HUDEP-2 (cell line): Measurements from ENCODE around the gene OR2K2.
A peak's percentile ranks its signal among the peaks of the same experiment; 100 is the strongest.
"Not testable (repeated sequence)": the region's sequence is repeated elsewhere in the genome, so short reads cannot be mapped to it uniquely, and the experiment has no call there.

ENCODE experiments used
- DNase-seq, 76 experiments: peaks; one replicate each; lab custom pipeline; 2025; ENCODE audit not compliant: unreplicated experiment in 76 of 76; lab: John Stamatoyannopoulos, UW

The OR2K2 gene

GRCh38 chr9:111330124-111330523 is at the start of gene OR2K2:
TSS of gene OR2K2 (minus strand) at chr9:111330224. CDS start at chr9:111328433, 1,791 bp downstream.
- no peak for DNase-seq

DNA sequence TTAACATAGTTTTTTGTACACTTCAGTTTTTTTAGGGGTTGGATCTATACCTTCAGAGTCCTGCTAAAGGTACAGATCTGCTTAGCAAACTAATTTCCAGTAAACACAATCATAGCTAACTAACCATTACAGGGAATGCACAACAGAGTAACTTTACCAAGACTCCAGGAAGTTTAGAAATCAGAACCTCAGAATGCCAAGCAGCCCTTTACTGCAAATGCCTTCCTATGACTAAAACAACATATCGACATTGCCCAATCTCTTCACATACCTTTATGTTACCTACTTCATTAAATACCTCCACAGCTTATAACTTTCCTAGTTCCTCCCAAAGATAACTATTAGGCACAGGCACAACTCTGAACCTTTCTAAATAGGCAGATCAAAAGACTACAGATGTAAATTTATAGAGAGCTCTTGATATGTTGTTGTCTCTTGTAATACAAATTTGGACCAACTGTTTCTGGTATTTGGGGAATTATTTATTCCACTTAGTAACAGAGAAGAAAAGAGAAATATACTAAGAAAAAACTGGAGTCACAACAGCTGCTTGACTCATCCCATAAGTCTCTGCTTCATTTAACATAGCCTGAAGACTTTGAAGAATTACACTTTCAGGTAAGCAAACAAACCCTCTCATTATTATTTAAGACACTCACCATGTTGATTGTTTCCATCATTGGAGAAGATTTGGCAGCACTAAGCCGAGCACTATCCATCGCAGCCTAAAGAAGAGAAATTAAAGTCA is 46.0 kb upstream of the OR2K2 start:
- DNase-seq: no peak

- DNase-seq: no peak
Observed at GRCh38 chr9:111375062-111375461, 45.0 kb upstream of the OR2K2 start.

- DNase-seq: no peak
Observed at GRCh38 chr9:111372297-111372696, 42.3 kb upstream of the OR2K2 start.

GRCh38 chr9:111366978-111367377 is 37.0 kb upstream of the OR2K2 start:
- no peak for DNase-seq

DNA sequence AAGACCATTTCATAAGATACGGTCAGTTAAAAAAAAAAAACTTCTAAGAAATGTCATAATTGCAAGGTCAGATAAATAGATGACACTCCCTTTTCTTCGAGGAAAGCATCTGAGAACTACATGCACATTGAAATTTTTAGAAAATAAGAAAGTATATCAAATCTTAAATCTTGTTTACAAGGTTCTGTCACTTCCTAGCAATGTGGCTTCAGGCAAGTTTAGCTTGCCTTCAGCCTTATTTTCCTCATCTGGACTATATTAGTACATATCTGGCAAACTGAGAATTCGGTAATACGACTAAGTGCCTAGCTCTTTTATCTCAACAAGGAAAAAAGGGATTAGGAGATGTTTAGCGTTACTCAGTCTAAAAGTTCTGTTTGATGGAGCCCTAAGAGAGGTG is 32.5 kb upstream of the OR2K2 start:
- peak in 5 of 76 experiments; percentile 5 to 69 (median 20) for DNase-seq

DNA sequence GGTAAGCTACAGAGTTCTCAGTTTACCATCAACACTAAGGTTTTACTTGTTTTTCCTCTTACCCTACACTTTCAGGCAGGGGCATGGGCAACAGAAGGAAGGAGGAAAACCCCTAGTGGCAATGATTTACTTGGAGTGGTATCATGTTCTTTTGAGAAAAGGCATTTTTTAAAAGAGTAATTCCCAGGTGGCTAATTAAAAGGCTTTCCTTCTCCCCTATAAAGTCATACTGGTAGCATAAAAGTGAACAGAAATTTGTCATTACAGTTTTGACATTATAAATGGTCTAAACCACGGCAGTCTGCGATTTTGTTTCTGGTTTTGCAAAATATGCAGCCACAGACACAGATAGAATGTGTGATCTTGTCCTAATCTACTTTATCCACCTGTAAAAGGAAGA is 30.9 kb upstream of the OR2K2 start:
- DNase-seq: no peak

- peak in 1 of 76 experiments; percentile 6 for DNase-seq
Observed at GRCh38 chr9:111356481-111357244, 26.6 kb upstream of the OR2K2 start.

- DNase-seq: no peak
Observed at GRCh38 chr9:111352545-111352944, 22.5 kb upstream of the OR2K2 start.

GRCh38 chr9:111350556-111350955 is 20.5 kb upstream of the OR2K2 start:
- DNase-seq: no peak

DNA sequence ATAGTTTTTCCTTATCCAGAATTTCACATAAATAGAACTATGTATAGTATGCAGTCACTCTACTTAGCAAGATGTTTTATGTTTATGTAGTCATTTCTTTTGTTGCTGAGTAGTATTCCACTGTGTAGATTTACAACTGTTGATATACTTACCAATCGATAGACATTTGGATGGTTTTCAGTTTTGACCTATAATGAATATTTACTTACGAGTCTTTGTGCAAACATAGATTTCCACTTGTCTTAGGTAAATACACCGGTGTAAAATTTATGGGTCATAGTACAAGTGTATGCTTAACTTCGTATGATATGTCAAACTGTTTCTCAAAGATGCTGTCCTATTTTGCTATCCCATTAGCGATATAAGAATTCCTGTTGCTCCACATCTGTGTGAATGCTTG is 19.7 kb upstream of the OR2K2 start:
- DNase-seq: no peak

GRCh38 chr9:111348821-111349271 is 18.8 kb upstream of the OR2K2 start:
- no peak for DNase-seq

DNA sequence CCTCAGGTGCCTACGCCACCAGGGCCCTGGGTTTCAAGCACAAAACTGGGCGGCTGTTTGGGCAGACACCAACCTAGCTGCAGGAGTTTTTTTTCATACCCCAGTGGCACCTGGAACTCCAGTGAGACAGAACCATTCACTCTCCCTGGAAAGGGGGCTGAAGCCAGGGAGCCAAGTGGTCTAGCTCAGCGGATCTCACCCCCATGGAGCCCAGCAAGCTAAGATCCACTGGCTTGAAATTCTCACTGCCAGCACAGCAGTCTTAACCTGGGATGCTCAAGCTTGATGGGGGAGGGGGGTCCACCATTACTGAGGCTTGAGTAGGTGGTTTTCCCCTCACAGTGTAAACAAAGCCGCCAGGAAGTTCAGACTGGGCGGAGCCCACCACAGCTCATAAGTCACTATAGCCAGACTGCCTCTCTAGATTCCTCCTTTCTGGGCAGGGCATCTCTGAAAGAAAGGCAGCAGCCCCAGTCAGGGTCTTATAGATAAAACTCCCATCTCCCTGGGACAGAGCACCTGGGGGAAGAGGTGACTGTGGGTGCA is 4.4 kb upstream of the OR2K2 start:
- not testable (repeated sequence) for DNase-seq

- no peak for DNase-seq
Observed at GRCh38 chr9:111320631-111321030, 9.4 kb downstream of the OR2K2 start.

DNA sequence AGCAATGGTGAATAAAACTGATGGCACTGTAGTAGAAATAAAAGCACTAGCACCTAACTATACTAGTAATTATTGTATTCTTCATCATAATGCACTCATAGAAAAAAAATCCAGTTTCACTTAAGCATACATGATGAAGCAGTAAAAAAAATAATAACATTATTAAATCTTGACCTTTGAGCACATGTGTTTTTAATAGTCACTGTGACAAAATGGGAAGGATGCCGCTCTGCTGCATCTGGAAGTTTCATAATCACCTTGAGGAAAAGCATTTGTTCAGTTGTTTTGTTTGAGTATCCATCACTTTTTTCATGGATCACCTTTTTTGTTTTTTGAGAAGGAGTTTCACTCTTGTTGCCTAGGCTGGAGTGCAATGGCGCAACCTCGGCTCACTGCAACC is 13.2 kb downstream of the OR2K2 start:
- DNase-seq: no peak

- no peak for DNase-seq
Observed at GRCh38 chr9:111305914-111306313, 24.1 kb downstream of the OR2K2 start.

- DNase-seq: not testable (repeated sequence)
Observed at GRCh38 chr9:111304000-111304399, 26.0 kb downstream of the OR2K2 start.

DNA sequence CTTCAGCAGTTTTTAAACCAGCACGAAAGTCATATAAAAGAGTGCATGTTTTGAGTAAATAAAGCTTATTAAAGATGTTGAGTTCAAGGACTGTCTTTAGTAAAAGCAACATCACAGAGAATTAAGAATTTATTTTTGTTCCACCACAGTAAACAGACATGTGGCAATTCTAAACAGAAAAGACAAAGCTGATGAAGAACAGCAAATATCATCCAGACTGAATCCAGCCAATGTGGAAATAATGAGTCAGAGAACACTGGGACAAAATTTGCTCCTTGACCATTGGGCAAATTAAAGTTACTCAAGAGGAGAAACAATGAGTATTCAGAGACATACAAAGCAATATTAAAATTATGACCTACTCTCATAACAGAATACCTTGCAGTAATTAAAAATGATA is 28.8 kb downstream of the OR2K2 start:
- DNase-seq: no peak

DNA sequence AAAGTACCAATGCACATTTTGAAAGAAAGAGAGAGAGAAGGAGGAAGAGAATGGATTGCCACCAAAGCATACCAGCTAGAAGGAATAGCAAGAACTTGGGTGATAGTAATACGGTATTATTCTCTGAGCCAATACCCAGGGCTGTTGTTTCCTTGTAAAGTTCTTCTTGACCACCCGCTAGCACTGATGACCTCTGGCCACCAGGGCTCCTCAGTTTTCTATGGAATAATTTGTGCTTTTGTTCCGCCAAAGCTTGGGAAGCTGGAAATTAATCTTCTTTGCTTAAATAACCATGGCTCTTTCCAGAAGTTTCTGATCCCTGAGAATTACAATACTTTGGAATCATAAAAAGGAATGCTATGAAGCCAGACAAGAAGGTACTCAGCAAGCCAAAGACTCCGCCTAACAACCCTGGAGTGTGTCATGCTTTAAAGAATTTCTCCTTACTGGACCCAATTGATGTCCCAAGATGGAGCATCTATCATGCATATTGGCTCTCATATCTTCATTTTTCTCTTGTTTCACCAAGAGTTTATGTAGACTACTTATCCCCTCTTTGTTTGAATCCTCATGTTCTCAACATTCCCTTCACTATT is 29.8 kb downstream of the OR2K2 start:
- no peak for DNase-seq

DNA sequence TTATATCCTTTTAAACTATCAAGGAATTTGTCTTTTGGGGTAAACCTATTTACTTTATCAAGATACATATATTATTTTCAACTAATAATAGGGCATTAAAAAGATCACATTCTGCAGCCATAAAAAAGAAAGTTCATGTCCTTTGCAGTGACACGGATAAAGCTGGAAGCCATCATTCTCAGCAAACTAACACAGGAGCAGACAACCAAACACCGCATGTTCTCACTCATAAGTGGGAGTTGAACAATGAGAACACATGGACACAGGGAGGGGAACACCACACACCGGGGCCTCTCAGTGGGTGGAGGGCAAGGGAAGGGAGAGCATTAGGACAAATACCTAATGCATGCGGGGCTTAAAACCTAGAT is 30.4 kb downstream of the OR2K2 start:
- DNase-seq: not testable (repeated sequence)
